NCI-H146 (cell line): ENCODE data around the gene CYB5R3.
"Not testable (repeated sequence)": the region's sequence is repeated elsewhere in the genome, so short reads cannot be mapped to it uniquely, and the experiment has no call there.

Experiments used
- DNase-seq: peaks from one replicate; lab custom pipeline; 2025; lab: John Stamatoyannopoulos, UW

The CYB5R3 gene

GRCh38 chr22:42567950-42568349, 81.2 kb downstream of the CYB5R3 start:
- DNase-seq, result not testable (repeated sequence)
